Gastrocnemius medialis (tissue), 4 donors: ENCODE data around the gene PSTPIP1.

ENCODE experiments used
- POLR2A ChIP-seq, 2 donors: fragments of 450-650 bp; IDR thresholded peaks; one replicate each; pipeline ENCODE4 v1.6.1; 2017; ENCODE audit warnings: antibody characterized with exemption in 2 of 2, mild to moderate bottlenecking in 2 of 2, moderate library complexity in 2 of 2
- TF ChIP-seq, protein P1 (sequence below), 5 experiments: fragments of 450-650 bp in 3 of 5; fragments of 200-600 bp in 2 of 5; sonication (generic) in 2 of 5; IDR thresholded peaks in 4 of 5; conservative IDR thresholded peaks in 1 of 5; 1 replicate in 4 of 5; 2 replicates in 1 of 5; pipeline ENCODE4 v1.5.1; 2016 to 2019; ENCODE audit warnings: antibody characterized with exemption in 5 of 5, mild to moderate bottlenecking in 3 of 5, moderate library complexity in 3 of 5

DNA sequence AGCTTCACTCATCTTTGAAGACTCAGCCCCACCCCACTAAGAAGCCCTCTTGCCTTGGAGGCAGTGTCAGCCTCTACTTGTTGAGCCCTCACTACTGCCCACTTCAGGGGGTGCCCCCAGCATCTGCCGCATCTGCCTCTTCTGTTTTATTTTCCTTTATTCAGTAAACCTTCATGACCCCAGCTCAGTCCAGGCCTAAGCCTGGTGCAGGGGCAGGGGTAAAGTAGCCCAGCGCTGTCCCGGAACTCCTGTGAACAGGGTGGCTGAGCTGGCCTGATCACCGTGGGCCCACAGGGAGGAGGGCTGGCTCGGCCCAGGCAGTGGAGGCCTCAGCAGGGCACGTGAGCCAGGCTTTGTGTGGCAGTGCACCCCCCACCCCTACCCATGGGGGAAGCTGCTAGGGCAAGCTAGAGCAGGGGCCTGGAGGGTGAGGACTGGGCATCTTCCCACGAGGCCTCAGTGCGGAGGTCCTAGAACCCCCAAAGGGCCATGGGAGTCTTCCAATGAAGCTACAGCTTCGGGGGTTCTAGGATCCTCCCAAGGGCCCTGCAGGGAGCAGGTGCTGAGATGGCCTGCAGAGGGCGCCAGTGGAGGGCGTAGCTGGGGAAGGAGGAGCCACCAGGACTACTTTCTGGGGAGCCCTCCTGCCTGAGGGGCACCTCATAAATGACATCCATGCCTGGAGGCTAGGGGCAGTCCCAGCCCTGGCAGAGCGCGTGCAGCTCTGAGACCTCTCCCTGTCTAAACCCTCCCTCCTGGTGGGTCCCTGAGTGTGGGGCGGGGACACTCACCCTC, 40.0 kb downstream of the PSTPIP1 start:
- TF ChIP-seq, protein P1, sequence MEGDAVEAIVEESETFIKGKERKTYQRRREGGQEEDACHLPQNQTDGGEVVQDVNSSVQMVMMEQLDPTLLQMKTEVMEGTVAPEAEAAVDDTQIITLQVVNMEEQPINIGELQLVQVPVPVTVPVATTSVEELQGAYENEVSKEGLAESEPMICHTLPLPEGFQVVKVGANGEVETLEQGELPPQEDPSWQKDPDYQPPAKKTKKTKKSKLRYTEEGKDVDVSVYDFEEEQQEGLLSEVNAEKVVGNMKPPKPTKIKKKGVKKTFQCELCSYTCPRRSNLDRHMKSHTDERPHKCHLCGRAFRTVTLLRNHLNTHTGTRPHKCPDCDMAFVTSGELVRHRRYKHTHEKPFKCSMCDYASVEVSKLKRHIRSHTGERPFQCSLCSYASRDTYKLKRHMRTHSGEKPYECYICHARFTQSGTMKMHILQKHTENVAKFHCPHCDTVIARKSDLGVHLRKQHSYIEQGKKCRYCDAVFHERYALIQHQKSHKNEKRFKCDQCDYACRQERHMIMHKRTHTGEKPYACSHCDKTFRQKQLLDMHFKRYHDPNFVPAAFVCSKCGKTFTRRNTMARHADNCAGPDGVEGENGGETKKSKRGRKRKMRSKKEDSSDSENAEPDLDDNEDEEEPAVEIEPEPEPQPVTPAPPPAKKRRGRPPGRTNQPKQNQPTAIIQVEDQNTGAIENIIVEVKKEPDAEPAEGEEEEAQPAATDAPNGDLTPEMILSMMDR (IDR thresholded peaks at IDR 0.05 in 4 of 5, conservative IDR thresholded peaks at IDR 0.05 in 1 of 5), result peak; percentile 50 to 73 (median 69)
- TF ChIP-seq POLR2A (IDR thresholded peaks at IDR 0.05), result no peak
